ENCODE measurements around the gene ZNF135. TPM values are rescaled to one million over a fixed set of nuclear protein-coding genes. Genes with fewer than 3 reads are reported as not detected.

The ZNF135 gene
- total RNA-seq, 1 donor from 2014 or later, result not detected

DNA sequence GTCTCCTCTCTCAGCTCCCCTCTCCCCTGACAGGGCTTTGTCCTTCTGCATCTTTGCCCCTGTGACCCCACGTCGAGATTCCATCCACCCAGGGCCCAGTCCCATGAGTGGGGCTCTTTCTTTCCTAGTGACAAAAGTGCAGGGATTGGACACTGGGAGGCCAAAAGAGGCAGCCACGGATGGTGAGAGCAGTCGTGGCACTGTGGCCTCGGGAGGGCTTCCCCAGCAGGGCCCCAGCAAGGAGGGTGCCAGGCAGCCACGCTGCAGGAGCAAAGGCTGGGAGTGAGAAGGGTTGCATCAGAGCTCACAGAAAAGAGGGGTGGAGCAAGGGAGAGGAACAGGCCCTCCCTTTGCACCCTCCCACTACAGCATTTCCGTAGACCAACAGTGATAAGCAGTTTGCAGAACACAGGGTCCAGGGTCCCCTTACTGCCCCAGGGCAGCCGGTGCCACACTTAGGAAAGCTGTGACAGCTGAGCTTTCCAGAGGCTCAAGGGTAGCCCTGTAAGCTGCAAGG, 20.3 kb upstream of the ZNF135 start:
- no peak for DNase-seq
- Mint-ChIP-seq H3K27me3 (peaks cover 1% of the 10 kb centered on the region), H3K4me1 (no peaks in the 10 kb centered on the region), H3K27ac (no peak overlapping the region), H3K9me3 (peaks cover 22% of the 10 kb centered on the region), H3K4me3 (no peak overlapping the region), H3K36me3 (ENCODE audit: low read depth) (peaks cover 10% of the 10 kb centered on the region)
- intact Hi-C loops (cut with micrococcal nuclease), result no loop called here

DNA sequence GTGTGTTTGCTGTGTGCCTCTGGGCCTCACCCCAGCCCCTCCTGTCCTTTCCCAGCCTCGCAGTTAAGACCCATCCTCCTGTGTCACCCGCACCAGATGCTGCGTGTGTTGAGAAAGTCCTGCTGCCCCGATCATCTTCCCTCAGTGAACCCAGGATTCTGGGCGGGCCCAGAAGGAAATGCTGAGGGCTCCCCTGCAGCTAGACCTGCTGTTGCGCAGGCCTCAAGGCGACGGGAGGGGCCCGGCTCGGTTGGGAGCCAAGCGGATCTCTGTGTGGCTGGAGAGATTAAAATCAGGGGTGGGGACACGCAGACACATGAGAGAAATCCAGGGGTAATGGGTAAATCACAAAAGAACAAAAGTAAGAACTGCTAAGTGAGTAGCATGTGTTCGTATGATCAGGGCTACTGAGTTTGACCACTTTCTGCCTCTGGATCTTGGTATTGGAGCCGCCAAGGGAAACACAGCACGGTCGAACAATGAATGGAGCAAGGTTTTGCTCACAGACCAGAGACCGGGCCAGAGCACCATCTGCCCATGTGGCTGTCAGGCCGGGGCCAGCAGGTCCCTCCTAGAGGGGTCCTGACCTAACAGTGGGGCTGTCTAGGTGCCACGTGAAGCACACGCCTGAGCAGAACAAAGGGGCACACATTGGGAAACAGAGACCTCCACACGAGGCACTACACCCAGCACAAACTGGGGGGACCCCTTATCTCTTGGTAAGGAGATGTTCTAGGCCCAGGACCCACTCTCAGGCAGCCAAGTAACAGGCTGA, 18.1 kb upstream of the ZNF135 start:
- no peaks in the 10 kb centered on the region for H3K27me3 Mint-ChIP-seq
- intact Hi-C loops (cut with micrococcal nuclease), result no loop called here
- peaks cover 3% of the 10 kb centered on the region for H3K36me3 Mint-ChIP-seq (ENCODE audit: low read depth)
- H3K27ac Mint-ChIP-seq, result no peak overlapping the region
- peaks cover 14% of the 10 kb centered on the region for H3K9me3 Mint-ChIP-seq
- no peaks in the 10 kb centered on the region for H3K4me1 Mint-ChIP-seq
- no peak overlapping the region for H3K4me3 Mint-ChIP-seq
- DNase-seq, result no peak

DNA sequence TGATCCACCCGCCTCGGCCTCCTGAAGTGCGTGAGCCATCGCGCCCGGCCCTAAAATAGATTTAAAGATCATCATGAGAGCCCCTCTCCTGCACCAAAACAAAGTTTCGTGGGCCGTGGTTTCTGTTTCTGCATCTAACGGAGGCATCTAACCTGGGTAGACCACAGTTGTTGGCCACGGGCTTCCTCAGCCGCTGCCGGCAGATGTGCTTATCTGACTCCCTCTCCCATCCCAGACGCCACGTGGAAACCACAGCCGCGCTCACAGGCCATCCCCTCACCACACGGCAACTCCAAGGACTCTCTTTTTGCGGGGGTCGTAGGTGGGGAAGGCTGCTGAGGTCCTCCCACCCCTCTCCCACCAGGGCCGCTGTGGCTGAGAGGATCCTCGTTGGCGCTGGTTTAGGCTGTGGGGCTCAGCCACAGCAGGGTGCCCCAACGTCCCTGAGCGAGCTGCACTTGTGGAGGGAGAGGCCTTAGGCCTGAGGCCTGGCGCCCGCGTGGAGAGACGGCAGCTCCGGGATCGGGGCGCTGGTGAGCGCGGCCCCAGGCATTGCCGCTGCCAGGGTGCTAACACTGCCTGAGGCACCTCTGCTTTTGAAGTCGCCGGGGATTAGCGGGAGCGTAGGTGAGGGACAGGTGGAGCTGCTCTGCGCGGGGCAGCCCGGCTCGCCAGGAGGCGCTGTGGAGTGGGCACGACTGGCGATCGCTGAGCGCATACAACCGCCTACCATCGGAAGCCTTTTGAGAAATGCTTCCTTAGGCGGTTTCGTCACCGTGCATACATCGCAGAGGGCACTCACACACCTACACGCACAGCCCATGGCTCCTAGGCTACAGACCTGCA, 16.4 kb upstream of the ZNF135 start:
- DNase-seq, result no peak
- no peak overlapping the region for H3K27ac Mint-ChIP-seq
- H3K4me3 Mint-ChIP-seq, result no peak overlapping the region
- H3K9me3 Mint-ChIP-seq, result peaks cover 13% of the 10 kb centered on the region
- H3K4me1 Mint-ChIP-seq, result no peaks in the 10 kb centered on the region
- no peaks in the 10 kb centered on the region for H3K27me3 Mint-ChIP-seq
- intact Hi-C loops (cut with micrococcal nuclease), result no loop called here
- peaks cover 3% of the 10 kb centered on the region for H3K36me3 Mint-ChIP-seq (ENCODE audit: low read depth)

DNA sequence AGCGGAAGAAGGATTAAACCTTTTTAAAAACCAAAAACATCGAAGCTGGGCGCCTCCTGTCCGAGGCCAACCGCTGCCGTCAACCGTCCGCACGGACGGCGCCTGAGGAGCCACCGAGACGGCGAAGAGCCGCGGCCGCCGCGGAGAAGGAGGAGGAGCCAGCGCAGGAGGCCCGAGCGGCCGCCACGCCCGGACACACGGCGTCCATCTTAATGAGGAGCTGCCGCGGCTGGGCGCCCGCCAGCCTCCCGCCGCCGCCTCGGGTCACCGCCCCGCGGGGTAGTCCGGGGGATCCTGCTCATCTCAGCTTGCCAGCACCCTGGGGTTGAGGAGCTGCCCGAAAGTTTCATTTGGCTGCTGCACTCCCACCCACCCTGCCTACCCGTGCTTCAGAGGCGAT, 14.7 kb upstream of the ZNF135 start:
- Mint-ChIP-seq H3K4me1 (no peaks in the 10 kb centered on the region), H3K27ac (no peak overlapping the region), H3K4me3 (no peak overlapping the region), H3K9me3 (peaks cover 16% of the 10 kb centered on the region), H3K27me3 (no peaks in the 10 kb centered on the region), H3K36me3 (ENCODE audit: low read depth) (peaks cover 4% of the 10 kb centered on the region)
- DNase-seq, result no peak
- intact Hi-C loops (cut with micrococcal nuclease), result no loop called here

DNA sequence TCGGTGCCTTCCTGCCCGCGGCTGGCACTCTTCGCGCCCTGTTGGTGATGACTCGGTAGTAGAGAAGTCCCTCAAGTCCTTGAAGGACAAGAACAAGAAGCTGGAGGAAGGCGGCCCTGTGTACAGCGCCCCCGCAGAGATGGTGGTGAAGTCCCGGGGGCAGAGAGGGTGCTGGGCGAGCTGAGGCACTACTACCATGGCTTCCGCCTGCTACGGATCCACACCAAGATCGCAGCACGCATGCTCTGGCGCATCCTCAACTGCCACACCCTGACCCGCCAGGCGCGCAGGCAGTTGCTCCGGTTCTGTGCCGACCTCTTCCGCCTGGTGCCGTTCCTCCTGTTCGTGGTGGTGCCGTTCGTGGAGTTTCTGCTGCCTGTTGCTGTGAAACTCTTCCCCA, 14.2 kb upstream of the ZNF135 start:
- H3K27me3 Mint-ChIP-seq, result no peaks in the 10 kb centered on the region
- H3K9me3 Mint-ChIP-seq, result peaks cover 17% of the 10 kb centered on the region
- no peak overlapping the region for H3K27ac Mint-ChIP-seq
- H3K4me3 Mint-ChIP-seq, result no peak overlapping the region
- H3K36me3 Mint-ChIP-seq (ENCODE audit: low read depth), result peaks cover 4% of the 10 kb centered on the region
- DNase-seq, result no peak
- intact Hi-C loops (cut with micrococcal nuclease), result no loop called here
- H3K4me1 Mint-ChIP-seq, result no peaks in the 10 kb centered on the region

DNA sequence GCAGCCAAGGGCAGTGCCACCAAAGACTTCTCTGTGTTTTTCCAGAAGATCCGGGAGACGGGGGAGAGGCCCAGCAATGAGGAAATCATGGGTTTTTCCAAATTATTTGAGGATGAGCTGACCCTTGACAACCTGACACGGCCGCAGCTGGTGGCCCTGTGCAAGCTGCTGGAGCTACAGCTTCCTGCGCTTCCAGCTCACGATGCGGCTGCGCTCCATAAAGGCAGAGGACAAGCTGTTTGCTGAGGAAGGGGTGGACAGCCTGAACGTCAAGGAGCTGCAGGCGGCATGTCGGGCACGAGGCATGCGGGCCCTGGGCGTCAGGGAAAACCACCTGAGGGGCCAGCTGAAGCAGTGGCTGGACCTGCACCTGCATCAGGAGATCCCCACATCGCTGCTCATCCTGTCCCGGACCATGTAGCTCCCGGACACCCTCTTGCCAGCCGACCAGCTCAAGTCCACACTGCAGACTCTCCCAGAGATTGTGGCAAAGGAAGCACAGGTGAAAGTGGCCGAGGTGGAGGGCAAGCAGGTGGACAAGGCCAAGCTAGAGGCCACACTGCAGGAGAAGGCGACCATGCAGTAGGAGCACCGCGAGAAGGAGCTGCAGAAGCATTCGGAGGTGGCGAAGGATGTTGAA, 13.6 kb upstream of the ZNF135 start:
- Mint-ChIP-seq H3K27me3 (no peaks in the 10 kb centered on the region), H3K36me3 (ENCODE audit: low read depth) (peaks cover 4% of the 10 kb centered on the region), H3K4me1 (no peaks in the 10 kb centered on the region), H3K4me3 (no peak overlapping the region), H3K9me3 (peaks cover 17% of the 10 kb centered on the region), H3K27ac (no peak overlapping the region)
- intact Hi-C loops (cut with micrococcal nuclease), result no loop called here
- DNase-seq, result no peak

DNA sequence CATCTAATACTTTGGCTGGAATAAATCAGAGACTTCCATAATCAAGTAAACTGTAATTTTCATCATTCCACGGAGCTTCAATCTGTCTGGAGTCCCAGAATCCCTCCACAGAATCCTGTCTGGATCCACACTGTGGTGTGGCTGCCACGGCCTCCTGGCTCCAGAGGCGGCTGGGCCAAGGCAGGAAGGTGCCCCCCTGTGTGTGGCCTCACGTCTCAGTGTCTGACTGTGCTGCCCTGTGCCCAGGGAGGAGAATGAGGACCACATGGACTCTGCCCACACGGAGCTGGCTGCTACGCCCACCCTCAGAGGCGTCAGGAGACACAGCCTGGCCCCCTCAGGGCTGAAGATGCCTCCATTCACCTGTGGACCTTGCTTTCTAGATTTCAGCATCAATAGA, 12.2 kb upstream of the ZNF135 start:
- DNase-seq, result no peak
- Mint-ChIP-seq H3K4me3 (no peak overlapping the region), H3K27me3 (no peaks in the 10 kb centered on the region), H3K27ac (no peak overlapping the region), H3K4me1 (no peaks in the 10 kb centered on the region), H3K36me3 (ENCODE audit: low read depth) (peaks cover 11% of the 10 kb centered on the region), H3K9me3 (peaks cover 16% of the 10 kb centered on the region)
- intact Hi-C loops (cut with micrococcal nuclease), result no loop called here

DNA sequence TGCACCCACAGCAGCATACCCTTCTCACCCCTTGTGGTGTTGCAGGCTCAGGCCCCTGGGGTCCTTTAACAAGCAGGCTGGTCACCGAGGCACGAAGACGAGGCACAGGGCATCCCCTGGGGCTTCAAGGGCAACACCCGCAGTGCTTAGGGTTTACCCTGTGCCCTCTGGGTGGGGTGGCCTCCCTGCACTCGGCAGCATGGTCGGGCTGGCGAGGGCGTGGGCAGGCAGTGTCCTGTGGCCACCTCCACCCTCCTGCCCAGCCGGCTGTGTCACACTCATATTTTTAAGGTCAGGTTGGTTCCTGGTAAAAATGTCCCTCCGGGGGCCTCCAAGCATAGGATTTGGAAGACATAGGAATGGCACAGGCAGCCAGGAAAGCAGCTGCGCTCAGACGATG, 11.4 kb upstream of the ZNF135 start:
- Mint-ChIP-seq H3K4me3 (no peak overlapping the region), H3K27me3 (no peaks in the 10 kb centered on the region), H3K4me1 (no peaks in the 10 kb centered on the region), H3K27ac (no peak overlapping the region), H3K36me3 (ENCODE audit: low read depth) (peaks cover 11% of the 10 kb centered on the region), H3K9me3 (peaks cover 15% of the 10 kb centered on the region)
- intact Hi-C loops (cut with micrococcal nuclease), result no loop called here
- DNase-seq, result no peak

DNA sequence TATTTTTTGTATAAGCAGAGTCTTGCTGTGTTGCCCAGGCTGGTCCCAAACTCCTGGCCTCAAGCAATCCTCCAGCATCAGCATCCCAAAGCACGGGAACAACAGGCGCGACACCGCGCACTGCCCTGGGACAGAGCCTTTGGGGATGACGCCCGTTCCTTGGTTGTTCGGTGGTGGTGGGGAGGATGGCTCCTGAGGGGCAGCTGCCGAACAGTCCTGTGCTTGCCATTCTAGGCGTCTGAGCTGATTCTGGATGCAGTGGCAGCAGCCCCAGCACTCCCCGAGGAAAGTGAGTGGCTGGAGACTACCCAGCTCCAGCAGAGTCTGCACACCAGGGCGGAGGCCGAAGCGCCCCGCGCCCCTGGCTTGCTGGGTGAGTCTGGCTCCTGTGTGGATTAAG, 6.8 kb upstream of the ZNF135 start:
- Mint-ChIP-seq H3K4me3 (no peak overlapping the region), H3K9me3 (peaks cover 19% of the 10 kb centered on the region), H3K27me3 (no peaks in the 10 kb centered on the region), H3K4me1 (no peaks in the 10 kb centered on the region), H3K36me3 (ENCODE audit: low read depth) (peaks cover 9% of the 10 kb centered on the region), H3K27ac (no peak overlapping the region)
- intact Hi-C loops (cut with micrococcal nuclease), result no loop called here
- no peak for DNase-seq

DNA sequence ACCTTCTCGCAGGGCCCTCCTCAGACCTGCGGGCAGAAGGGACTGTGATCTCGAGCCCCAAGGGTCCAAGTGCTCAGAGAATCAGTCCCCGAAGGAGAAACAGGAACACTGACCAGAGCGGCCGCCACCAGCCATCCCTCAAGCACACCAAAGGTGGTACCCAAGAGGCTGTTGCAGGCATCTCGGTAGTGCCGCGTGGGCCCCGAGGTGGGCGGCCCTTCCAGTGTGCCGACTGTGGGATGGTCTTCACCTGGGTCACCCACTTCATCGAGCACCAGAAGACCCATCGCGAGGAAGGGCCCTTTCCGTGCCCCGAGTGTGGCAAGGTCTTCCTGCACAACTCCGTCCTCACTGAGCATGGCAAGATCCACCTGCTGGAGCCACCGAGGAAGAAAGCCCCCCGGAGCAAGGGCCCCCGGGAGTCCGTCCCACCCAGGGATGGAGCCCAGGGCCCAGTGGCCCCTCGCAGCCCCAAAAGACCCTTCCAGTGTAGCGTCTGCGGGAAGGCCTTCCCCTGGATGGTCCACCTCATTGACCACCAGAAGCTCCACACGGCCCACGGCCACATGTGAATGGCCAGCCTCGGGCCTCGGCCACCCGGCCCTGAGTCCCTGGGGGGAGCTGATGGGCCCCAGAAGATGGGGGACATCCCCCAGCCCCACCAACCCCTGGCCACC, 5.5 kb upstream of the ZNF135 start:
- no peak for DNase-seq
- H3K36me3 Mint-ChIP-seq (ENCODE audit: low read depth), result peaks cover 9% of the 10 kb centered on the region
- H3K4me1 Mint-ChIP-seq, result no peaks in the 10 kb centered on the region
- H3K27me3 Mint-ChIP-seq, result no peaks in the 10 kb centered on the region
- H3K9me3 Mint-ChIP-seq, result peaks cover 21% of the 10 kb centered on the region
- H3K4me3 Mint-ChIP-seq, result no peak overlapping the region
- no peak overlapping the region for H3K27ac Mint-ChIP-seq
- intact Hi-C loops (cut with micrococcal nuclease), result no loop called here

DNA sequence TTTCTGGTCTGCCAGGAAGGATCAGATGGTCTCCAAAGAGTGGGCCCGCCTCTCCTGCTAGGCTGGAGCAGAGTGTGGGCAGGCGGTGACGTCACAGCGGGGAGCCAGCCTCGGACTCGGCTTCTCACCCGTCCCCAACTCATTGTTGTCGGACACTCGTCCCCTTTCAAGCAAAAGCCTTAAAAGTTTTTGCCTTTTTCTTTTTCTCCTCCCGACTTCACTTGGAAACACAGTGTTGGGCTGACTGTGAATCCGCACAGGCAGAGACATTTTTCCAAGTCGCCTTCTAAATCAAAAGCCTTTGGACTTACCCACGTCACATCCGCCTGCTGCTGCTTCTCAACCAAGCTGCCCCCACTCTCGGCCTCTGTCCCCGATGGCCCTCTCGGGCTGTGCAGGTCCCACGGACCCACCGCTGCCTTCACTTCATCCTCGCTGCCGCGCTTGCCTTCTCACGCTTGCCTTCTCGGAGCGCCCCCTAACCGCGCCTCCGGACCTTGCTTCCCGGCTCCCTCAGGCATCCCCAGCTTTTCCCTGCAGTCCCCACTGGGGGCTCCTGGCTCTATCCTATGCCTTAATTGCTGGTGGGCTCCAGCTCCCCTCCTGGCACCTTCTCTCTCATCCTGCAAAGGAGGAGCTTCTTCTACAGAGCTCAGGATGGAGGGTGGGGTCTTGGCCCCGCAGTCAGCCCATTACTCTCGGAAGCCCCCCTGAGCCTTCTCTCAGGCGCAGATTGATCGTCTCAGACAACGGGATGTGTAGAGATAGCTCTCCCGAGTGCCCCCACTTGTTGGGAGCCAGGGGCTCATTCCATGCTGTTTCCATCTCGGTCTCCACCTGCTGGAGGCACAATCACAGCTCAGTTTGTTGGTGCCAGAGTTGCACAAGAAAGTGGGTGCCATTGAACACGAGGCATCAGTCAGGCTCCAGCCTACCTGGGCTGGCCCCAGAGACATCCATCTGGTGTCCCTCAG, 3.9 kb upstream of the ZNF135 start:
- Mint-ChIP-seq H3K4me1 (no peaks in the 10 kb centered on the region), H3K27me3 (no peaks in the 10 kb centered on the region), H3K4me3 (no peak overlapping the region), H3K9me3 (peaks cover 23% of the 10 kb centered on the region), H3K36me3 (ENCODE audit: low read depth) (peaks cover 9% of the 10 kb centered on the region), H3K27ac (no peak overlapping the region)
- DNase-seq, result no peak
- intact Hi-C loops (cut with micrococcal nuclease), result no loop called here

DNA sequence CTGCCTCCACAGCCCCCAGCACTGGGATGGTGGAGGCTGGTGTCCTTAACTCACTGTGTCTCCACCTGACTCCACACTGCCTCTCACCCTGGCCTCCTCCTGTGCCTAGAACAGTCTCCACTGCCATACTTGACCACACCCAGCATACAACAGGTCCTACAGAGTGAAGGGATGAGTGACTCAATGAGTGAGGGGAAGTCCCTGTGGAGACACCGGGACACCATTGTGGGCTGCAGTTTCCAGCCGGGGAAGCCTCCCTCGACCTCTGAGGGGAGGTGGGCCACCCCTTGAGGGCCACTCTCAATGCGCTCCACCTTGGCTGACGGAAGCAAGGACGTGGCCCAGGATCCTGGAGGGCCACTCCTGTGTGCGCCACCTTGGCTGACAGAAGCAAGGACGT, 2.8 kb upstream of the ZNF135 start:
- no peak overlapping the region for H3K4me3 Mint-ChIP-seq
- no peak overlapping the region for H3K27ac Mint-ChIP-seq
- no peak for DNase-seq
- H3K4me1 Mint-ChIP-seq, result no peaks in the 10 kb centered on the region
- intact Hi-C loops (cut with micrococcal nuclease), result no loop called here
- peaks cover 5% of the 10 kb centered on the region for H3K36me3 Mint-ChIP-seq (ENCODE audit: low read depth)
- no peaks in the 10 kb centered on the region for H3K27me3 Mint-ChIP-seq
- H3K9me3 Mint-ChIP-seq, result peaks cover 24% of the 10 kb centered on the region

DNA sequence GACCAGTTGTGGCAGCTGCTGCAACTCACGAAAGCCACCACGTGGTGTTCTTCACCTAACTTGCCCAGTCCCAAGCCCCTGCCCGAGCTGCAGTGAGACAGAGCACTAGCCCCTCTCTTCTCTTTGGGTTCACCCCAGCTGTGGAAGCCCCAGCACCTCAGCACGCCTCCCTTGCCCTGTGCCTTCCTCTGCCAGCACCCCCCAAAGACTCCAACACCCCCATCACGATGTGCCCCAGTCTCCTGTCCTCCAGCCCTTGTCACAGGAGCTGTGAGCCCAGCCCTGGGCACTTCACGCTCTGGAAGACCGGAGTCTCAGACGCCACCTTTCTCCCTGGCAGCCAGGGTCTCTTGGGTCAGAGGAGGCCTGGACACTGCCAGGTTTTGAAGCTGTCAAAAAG, 2.2 kb upstream of the ZNF135 start:
- no peaks in the 10 kb centered on the region for H3K4me1 Mint-ChIP-seq
- H3K27me3 Mint-ChIP-seq, result no peaks in the 10 kb centered on the region
- no peak overlapping the region for H3K4me3 Mint-ChIP-seq
- peaks cover 2% of the 10 kb centered on the region for H3K36me3 Mint-ChIP-seq (ENCODE audit: low read depth)
- H3K9me3 Mint-ChIP-seq, result peaks cover 20% of the 10 kb centered on the region
- intact Hi-C loops (cut with micrococcal nuclease), result no loop called here
- DNase-seq, result no peak
- H3K27ac Mint-ChIP-seq, result no peak overlapping the region

Data from activated CD4-positive, alpha-beta T cell treated with anti-CD3 and anti-CD28 coated beads, Interleukin-2, amount 10 ng/mL, durations not matched to agents 24 days and 14 days (primary cell).